DOHH2 (cell line): ENCODE data around the gene RFC4.

Experiments
- EZH2phosphoT487 ChIP-seq: fragments of 200-600 bp; sonication (generic); IDR thresholded peaks from 2 replicates; pipeline ENCODE4 v1.6.1; 2017; ENCODE audit warnings: borderline replicate concordance, mild to moderate bottlenecking, antibody characterized with exemption, low read length, moderate library complexity, mixed read lengths
- TF ChIP-seq, protein P1 (sequence below): fragments of 200-600 bp; sonication (generic); IDR thresholded peaks from one replicate; pipeline ENCODE4 v1.5.1; 2014; ENCODE audit warnings: antibody characterized with exemption, mild to moderate bottlenecking, low read depth, low read length; ENCODE audit not compliant: poor library complexity, severe bottlenecking

DNA sequence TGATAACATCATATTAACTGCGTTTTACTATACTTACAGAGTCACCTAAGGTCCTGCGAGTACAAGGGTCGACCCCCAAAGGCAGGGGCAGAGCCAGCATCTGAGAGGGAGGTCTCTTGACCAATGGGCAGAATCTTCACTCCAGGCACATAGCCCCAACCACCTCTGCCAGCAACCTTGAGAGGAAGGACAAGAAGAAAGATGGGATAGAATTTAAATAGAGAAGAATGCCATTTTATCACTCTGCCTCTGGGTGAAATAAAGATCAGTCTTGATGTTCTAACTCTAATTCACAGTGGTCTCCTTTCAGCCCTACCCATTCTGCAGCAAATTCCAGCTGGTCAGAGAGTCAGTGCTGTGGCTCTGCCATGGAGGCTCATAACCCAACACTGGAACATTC is 62.6 kb downstream of the RFC4 start:
- TF ChIP-seq, protein P1, sequence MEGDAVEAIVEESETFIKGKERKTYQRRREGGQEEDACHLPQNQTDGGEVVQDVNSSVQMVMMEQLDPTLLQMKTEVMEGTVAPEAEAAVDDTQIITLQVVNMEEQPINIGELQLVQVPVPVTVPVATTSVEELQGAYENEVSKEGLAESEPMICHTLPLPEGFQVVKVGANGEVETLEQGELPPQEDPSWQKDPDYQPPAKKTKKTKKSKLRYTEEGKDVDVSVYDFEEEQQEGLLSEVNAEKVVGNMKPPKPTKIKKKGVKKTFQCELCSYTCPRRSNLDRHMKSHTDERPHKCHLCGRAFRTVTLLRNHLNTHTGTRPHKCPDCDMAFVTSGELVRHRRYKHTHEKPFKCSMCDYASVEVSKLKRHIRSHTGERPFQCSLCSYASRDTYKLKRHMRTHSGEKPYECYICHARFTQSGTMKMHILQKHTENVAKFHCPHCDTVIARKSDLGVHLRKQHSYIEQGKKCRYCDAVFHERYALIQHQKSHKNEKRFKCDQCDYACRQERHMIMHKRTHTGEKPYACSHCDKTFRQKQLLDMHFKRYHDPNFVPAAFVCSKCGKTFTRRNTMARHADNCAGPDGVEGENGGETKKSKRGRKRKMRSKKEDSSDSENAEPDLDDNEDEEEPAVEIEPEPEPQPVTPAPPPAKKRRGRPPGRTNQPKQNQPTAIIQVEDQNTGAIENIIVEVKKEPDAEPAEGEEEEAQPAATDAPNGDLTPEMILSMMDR = no peak
- TF ChIP-seq EZH2phosphoT487 = no peak
